GM19438 (cell line): ENCODE measurements around the gene RINL.
"Not testable (repeated sequence)": the region's sequence is repeated elsewhere in the genome, so short reads cannot be mapped to it uniquely, and the experiment has no call there.

ENCODE experiments used
- ATAC-seq: cut with Tn5 transposase; IDR thresholded peaks from one replicate; pipeline ENCODE4 v1.9.1; 2021; ENCODE audit warnings: low read depth; ENCODE audit not compliant: unreplicated experiment

Gene RINL

GRCh38 chr19:38905620-38906019, 27.5 kb upstream of the RINL start:
- ATAC-seq: no peak

- ATAC-seq: no peak
Measured at GRCh38 chr19:38904581-38905539, 26.8 kb upstream of the RINL start.

- no peak for ATAC-seq
Measured at GRCh38 chr19:38901683-38902082, 23.6 kb upstream of the RINL start.

GRCh38 chr19:38900743-38901190, 22.7 kb upstream of the RINL start:
- ATAC-seq: no peak

- ATAC-seq: no peak
Measured at GRCh38 chr19:38900202-38900629, 22.1 kb upstream of the RINL start.

GRCh38 chr19:38899447-38900201, 21.5 kb upstream of the RINL start, which contains the start of the genes NFKBIB and SIRT2:
NFKBIB (plus strand) TSS chr19:38899969; CDS start chr19:38900033, 64 bp downstream.
SIRT2 (minus strand) TSS chr19:38899618; CDS start chr19:38899521, 97 bp downstream.
- peak; percentile 91 for ATAC-seq

- no peak for ATAC-seq
Measured at GRCh38 chr19:38898788-38899446, 20.8 kb upstream of the RINL start.

GRCh38 chr19:38894968-38895367, 16.9 kb upstream of the RINL start:
- ATAC-seq: no peak

- ATAC-seq: no peak
Measured at GRCh38 chr19:38893341-38893771, 15.3 kb upstream of the RINL start.

GRCh38 chr19:38892841-38893240, 14.8 kb upstream of the RINL start:
- no peak for ATAC-seq

GRCh38 chr19:38891771-38892170, 13.7 kb upstream of the RINL start:
- ATAC-seq: no peak

- no peak for ATAC-seq
Measured at GRCh38 chr19:38890686-38891085, 12.6 kb upstream of the RINL start.

- ATAC-seq: no peak
Measured at GRCh38 chr19:38889803-38890202, 11.7 kb upstream of the RINL start.

GRCh38 chr19:38888876-38889275, 10.8 kb upstream of the RINL start:
- no peak for ATAC-seq

- ATAC-seq: not testable (repeated sequence)
Measured at GRCh38 chr19:38884691-38885090, 6.6 kb upstream of the RINL start.

- ATAC-seq: no peak
Measured at GRCh38 chr19:38883286-38883685, 5.2 kb upstream of the RINL start.

GRCh38 chr19:38880882-38881609, 3.0 kb upstream of the RINL start:
- no peak for ATAC-seq

- no peak for ATAC-seq
Measured at GRCh38 chr19:38880076-38880881, 2.2 kb upstream of the RINL start.

GRCh38 chr19:38879400-38879751, 1.3 kb upstream of the RINL start:
- ATAC-seq: no peak
